Fibroblast of the aortic adventitia (primary cell): Measurements from ENCODE around the gene SAMSN1. TPM values are rescaled to one million over a fixed set of nuclear protein-coding genes. Genes with fewer than 3 reads are reported as not detected.

Experiments
- DNase-seq: peaks from one replicate; pipeline ENCODE4 v3.0.0-alpha.2; 2010; ENCODE audit warnings: low read depth
- H3K4me3 ChIP-seq: 2 replicates; pipeline ENCODE4 v1.5.1; 2011; ENCODE audit warnings: low read depth, mild to moderate bottlenecking, control low read depth, low read length, moderate library complexity
- total RNA-seq: library from RNA; depleted of rRNA; stranded (reverse); fragments of >200 nt; gene quantifications from 2 replicates; pipeline ENCODE4 v1.2.3, GENCODE V29; 2012; ENCODE audit warnings: low replicate concordance
- TF ChIP-seq, protein P1 (sequence below): IDR thresholded peaks from 2 replicates; pipeline ENCODE4 v1.5.1; 2011; ENCODE audit warnings: mild to moderate bottlenecking, low read length, control low read depth, inconsistent platforms; ENCODE audit not compliant: insufficient read depth

SAMSN1 gene
- 0.27 TPM in 1 of 2 replicates, not detected in the other for total RNA-seq

DNA sequence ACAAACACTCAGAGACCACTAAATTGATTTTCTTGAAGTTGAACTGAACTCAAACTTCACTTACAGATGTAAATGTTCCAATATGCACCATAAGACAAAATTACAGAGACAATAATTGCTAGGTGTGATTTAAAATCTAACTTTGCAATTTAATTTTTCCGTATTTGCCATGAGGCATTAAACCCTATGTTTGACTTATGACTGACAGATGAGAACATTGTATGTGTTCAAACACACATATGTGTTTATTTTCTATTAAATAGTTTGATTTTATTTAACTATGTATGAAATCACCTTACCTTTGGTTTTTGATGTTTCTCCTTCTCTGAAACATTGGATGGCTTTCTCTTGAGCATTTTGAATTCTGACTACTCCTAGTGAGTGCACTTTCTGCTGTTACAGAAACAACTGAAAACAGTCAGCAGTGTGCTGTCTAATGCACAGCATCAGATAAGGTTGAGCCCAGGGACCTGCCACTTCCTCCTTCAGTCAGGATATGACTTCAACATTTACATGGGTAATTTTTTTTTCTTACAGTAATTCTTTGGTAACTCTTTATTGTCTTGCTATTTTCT is at the start of gene SAMSN1:
Gene SAMSN1, minus strand, starts transcription at position 410 of the 575 bp plus-strand sequence. Its CDS starts 54 bp downstream, at position 356.
- DNase-seq: peak; percentile 33
- no peak within 1 kb of the TSS for H3K4me3 ChIP-seq
- TF ChIP-seq, protein P1, sequence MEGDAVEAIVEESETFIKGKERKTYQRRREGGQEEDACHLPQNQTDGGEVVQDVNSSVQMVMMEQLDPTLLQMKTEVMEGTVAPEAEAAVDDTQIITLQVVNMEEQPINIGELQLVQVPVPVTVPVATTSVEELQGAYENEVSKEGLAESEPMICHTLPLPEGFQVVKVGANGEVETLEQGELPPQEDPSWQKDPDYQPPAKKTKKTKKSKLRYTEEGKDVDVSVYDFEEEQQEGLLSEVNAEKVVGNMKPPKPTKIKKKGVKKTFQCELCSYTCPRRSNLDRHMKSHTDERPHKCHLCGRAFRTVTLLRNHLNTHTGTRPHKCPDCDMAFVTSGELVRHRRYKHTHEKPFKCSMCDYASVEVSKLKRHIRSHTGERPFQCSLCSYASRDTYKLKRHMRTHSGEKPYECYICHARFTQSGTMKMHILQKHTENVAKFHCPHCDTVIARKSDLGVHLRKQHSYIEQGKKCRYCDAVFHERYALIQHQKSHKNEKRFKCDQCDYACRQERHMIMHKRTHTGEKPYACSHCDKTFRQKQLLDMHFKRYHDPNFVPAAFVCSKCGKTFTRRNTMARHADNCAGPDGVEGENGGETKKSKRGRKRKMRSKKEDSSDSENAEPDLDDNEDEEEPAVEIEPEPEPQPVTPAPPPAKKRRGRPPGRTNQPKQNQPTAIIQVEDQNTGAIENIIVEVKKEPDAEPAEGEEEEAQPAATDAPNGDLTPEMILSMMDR: no peak

DNA sequence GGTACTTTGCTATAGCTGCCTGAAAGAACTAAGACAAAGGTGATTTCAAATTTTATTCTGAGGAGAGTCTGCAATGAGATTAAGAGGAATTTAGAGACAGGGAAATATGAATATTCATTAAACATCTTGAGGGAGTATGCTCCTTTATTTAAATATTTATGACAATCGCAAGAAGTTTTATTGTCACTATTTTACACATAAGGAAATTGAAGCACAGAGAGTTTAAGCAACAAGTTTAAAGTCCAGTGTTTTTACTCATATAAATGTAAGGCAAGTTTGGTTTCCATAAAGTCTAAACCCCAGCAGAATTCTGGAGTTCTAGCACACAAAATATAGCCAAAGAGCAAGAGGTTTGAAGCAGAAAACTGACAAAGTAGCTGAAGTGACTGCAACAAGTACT is 49.3 kb upstream of the SAMSN1 start:
- no peak for DNase-seq
- no peak overlapping the region for H3K4me3 ChIP-seq
- TF ChIP-seq, protein P1: no peak

DNA sequence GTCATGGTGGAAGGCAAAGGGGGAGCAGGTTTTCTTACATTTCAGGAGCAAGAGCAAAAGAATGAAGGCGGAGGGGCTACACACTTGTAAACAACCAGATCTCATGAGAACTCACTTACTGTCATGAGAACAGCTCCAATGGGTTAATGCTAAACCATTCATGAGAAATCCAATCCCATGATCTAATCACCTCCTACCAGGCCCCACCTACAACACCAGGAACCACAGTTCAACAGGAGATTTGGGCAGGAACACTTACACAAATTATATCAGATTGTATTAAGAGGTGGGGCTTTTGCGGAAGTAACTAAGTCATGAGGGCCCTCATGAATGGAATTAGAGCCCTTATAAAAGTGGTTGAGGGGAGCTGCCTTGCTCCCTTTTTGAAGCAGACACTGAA is 48.9 kb upstream of the SAMSN1 start:
- TF ChIP-seq, protein P1: no peak
- DNase-seq: no peak
- no peak overlapping the region for H3K4me3 ChIP-seq

DNA sequence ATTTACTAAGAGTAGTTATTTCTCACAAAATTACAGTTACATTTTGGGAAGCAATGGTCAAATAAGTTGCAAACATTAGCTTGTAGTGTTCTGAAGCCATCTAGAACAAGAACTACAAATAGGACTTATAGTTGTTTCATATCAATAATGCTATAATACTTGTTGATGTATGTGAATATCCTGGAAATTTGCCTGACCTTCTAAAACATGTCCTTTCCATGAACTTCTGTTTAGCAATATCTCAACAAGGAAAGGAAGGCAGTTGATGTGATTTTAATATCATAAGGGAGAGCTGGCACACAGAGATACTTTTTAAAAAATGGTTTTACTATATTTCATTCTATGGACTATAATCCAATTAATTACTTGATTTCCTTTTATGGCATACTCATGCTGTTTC is 47.1 kb upstream of the SAMSN1 start:
- no peak overlapping the region for H3K4me3 ChIP-seq
- no peak for DNase-seq
- TF ChIP-seq, protein P1: no peak

DNA sequence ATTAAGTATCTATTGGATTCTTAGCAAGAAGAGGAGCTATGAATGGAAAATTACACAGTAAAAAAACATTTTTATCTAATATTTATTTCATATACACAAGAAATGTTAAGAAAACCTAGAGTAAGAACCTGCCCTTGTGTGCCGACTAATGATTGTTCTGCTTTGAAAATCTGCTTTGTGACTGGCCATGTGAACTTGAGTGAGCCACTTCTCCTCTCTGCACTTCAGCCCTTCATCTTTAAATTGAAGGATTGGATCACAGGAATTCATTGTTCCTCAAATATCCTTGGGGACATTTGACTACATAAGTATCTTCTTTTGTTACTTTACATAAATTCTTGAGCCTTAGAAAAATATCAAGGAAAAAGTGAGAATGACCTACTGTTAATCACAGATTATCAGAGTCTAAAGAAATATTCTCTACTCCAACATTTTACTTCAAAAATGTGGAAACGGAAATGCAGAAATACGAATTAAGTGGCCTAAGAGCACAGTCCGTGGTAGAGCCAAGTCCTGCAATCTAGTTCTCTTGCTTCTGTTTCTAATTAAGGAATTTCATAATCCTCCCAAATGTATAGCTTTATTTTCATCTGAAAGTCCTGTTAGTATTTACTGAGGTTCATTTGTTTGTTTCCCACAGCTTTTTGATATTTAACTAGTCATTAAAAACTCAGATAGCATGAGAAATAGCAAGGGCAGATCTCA is 46.3 kb upstream of the SAMSN1 start:
- no peak overlapping the region for H3K4me3 ChIP-seq
- no peak for DNase-seq
- TF ChIP-seq, protein P1: no peak

DNA sequence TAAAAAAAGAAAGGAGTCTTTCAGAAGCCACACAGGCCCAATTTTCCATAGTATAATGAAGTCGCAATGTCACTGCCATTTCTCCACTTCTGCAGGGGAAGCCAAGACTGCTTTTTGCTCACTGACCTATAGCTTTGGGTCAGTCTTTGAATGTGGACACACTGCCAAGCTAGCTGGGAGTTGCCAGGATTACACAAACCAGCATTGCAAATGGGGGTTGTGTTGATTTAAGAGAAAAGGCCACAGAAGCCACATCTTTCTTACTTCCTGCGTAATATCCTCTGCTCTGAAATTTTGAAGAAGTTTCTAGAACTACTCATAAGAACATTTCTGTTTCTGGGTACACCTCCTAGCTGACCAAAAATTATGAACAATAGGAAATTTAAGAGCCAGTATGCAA is 45.8 kb upstream of the SAMSN1 start:
- no peak overlapping the region for H3K4me3 ChIP-seq
- TF ChIP-seq, protein P1: no peak
- peak; percentile 88 for DNase-seq

DNA sequence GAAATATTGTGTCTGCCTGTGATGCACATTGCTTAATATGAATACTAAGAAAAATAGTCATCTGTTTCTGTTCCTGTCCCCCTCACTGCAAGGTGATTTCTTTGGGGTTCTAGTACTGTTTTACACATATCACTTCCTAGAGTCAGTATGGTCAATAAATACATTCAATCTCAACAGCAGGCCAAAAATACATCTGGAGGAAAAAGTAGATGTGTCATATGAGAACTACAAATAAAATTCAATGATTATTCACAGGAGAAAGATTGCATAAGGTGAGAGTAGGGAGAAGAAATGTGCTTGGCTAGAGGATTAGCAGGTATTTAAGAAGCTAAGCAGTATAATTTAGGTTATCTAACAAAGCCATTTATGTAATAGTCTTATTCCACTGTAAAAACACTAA is 45.3 kb upstream of the SAMSN1 start:
- no peak overlapping the region for H3K4me3 ChIP-seq
- DNase-seq: no peak
- TF ChIP-seq, protein P1: no peak
